CD4-positive, CD25-positive, alpha-beta regulatory T cell (primary cell): ENCODE results near the gene JAKMIP3. TPM values are rescaled to one million over a fixed set of nuclear protein-coding genes. Genes with fewer than 3 reads are reported as not detected.

ENCODE experiments used
- ATAC-seq, 2 donors: fragments of 150-1000 bp; cut with Tn5 transposase; one replicate each; pipeline ENCODE4 v1.10.0; 2021; ENCODE audit warnings: low read depth in 2 of 2, moderate number of reproducible peaks in 2 of 2, moderate library complexity in 1 of 2
- DNase-seq, 3 donors: peaks; one replicate each; pipeline versions ENCODE4 v3.0.0 to v3.0.0-alpha.2; 2012 to 2022; ENCODE audit warnings: mixed read lengths in 1 of 3
- H3K27ac ChIP-seq: one replicate; pipeline ENCODE4 v1.7.0; 2013; ENCODE audit warnings: mild to moderate bottlenecking, low read length; ENCODE audit not compliant: insufficient read depth, poor library complexity, severe bottlenecking
- H3K27me3 ChIP-seq: one replicate; pipeline ENCODE4 v1.7.0; 2013; ENCODE audit warnings: low read length; ENCODE audit not compliant: control insufficient read depth, insufficient read depth
- H3K36me3 ChIP-seq: one replicate; pipeline ENCODE4 v1.7.0; 2013; ENCODE audit warnings: mild to moderate bottlenecking, low read length, moderate library complexity; ENCODE audit not compliant: control insufficient read depth, insufficient read depth
- H3K4me1 ChIP-seq: 2 replicates; pipeline ENCODE4 v1.7.0; 2013; ENCODE audit warnings: mild to moderate bottlenecking, low read length; ENCODE audit not compliant: insufficient read depth, control insufficient read depth, poor library complexity, severe bottlenecking
- H3K4me3 ChIP-seq: one replicate; pipeline ENCODE4 v1.7.0; 2013; ENCODE audit warnings: low read depth, mild to moderate bottlenecking, low read length, moderate library complexity
- H3K9me3 ChIP-seq, 2 experiments: 1 replicate in 1 of 2; 2 replicates in 1 of 2; pipeline ENCODE4 v1.7.0; 2013; ENCODE audit warnings: low read length in 2 of 2, mild to moderate bottlenecking in 1 of 2, moderate library complexity in 1 of 2; ENCODE audit not compliant: control insufficient read depth in 2 of 2
- H3K27ac Mint-ChIP-seq, 3 donors: one replicate each; pipeline ENCODE4 v1.8.0; 2020 to 2022; ENCODE audit warnings: mild to moderate bottlenecking in 3 of 3, mixed read lengths in 3 of 3, moderate library complexity in 2 of 3
- H3K27me3 Mint-ChIP-seq: one replicate; pipeline ENCODE4 v1.8.0; 2022; ENCODE audit warnings: mild to moderate bottlenecking, mixed read lengths
- H3K36me3 Mint-ChIP-seq: one replicate; pipeline ENCODE4 v1.8.0; 2020; ENCODE audit warnings: mixed read lengths
- H3K4me1 Mint-ChIP-seq, 4 donors: one replicate each; pipeline ENCODE4 v1.8.0; 2020 to 2022; ENCODE audit warnings: mixed read lengths in 4 of 4, mild to moderate bottlenecking in 1 of 4
- H3K4me3 Mint-ChIP-seq, 4 donors: one replicate each; pipeline ENCODE4 v1.8.0; 2020 to 2022; ENCODE audit warnings: mild to moderate bottlenecking in 4 of 4, mixed read lengths in 4 of 4, moderate library complexity in 3 of 4
- H3K9me3 Mint-ChIP-seq, 7 donors: one replicate each; pipeline ENCODE4 v1.8.0; 2020 to 2022; ENCODE audit warnings: mixed read lengths in 7 of 7, mild to moderate bottlenecking in 3 of 7, moderate library complexity in 2 of 7
- polyA plus RNA-seq, 4 donors: library from polyadenylated mRNA; unstranded; fragments of 300-500 nt; fragmentation: Illumina TruSeq; gene quantifications; one replicate each; pipeline ENCODE4 v1.2.3, GENCODE V29; 2021
- total RNA-seq: library from RNA; stranded (reverse); gene quantifications from one replicate; pipeline ENCODE4 v1.2.3, GENCODE V29; 2022

The JAKMIP3 gene
- total and polyA plus RNA-seq, 5 donors from 2014 or later, result 0.42 TPM; not detected in 4

GRCh38 chr10:132045324-132045723 lies 20.4 kb upstream of the JAKMIP3 start:
- no peak overlapping the region for H3K27ac ChIP-seq
- H3K9me3 ChIP-seq, result no peaks in the 10 kb centered on the region
- H3K27me3 ChIP-seq, result no peaks in the 10 kb centered on the region
- Mint-ChIP-seq H3K4me3 (no peak overlapping the region), H3K9me3 (peaks cover 0 to 4% (median 0%) of the 10 kb centered on the region in 7 donors), H3K27ac (no peak overlapping the region), H3K4me1 (no peaks in the 10 kb centered on the region), H3K36me3 (no peaks in the 10 kb centered on the region), H3K27me3 (peaks cover 38% of the 10 kb centered on the region)
- H3K4me3 ChIP-seq, result no peak overlapping the region
- no peaks in the 10 kb centered on the region for H3K36me3 ChIP-seq
- DNase-seq (no peak), ATAC-seq (no peak)
- no peaks in the 10 kb centered on the region for H3K4me1 ChIP-seq

DNA sequence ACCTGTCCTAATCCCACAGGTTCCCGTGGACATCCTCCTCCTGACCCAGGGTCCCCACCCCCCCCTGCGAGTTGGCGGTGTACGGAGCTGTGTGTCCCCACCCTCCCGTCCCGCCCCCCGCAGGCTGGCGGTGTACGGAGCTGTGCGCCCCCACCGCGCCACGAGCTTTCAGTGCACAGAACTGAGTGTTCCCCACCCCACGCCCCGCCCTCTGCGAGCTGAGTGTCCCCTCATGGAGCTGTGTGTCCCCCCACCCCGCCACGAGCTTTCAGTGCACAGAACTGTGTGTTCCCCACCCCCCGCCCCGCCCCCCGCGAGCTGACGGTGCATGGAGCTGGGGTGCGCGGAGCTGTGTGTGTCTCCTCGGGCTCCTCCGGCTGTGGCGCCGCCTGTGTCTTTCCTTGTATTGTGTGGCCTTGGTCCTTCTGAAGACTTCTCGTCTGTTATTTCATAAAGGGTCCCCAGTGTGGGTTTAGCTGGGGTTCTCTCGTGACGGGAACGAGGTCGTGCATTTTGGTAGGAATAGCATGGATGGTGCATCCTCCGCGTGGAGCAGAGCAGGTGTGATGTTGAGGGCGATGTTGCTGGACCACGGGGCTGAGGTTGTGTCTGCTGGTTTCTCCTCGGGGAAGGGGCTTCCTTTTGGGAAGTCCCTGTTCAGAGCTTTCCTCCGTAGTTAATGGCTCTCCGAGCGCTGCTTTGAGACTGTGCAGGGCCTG lies 18.0 kb upstream of the JAKMIP3 start:
- Histone ChIP-seq H3K27ac (no peak overlapping the region), H3K27me3 (no peaks in the 10 kb centered on the region), H3K9me3 (peaks cover 11 to 16% of the 10 kb centered on the region in 2 experiments), H3K4me1 (no peaks in the 10 kb centered on the region), H3K4me3 (no peak overlapping the region), H3K36me3 (no peaks in the 10 kb centered on the region)
- no peak overlapping the region for H3K27ac Mint-ChIP-seq
- H3K9me3 Mint-ChIP-seq, result peaks cover 3 to 7% (median 5%) of the 10 kb centered on the region in 7 donors
- peaks cover 36% of the 10 kb centered on the region for H3K27me3 Mint-ChIP-seq
- ATAC-seq (no peak), DNase-seq (no peak)
- H3K4me3 Mint-ChIP-seq, result no peak overlapping the region
- H3K4me1 Mint-ChIP-seq, result no peaks in the 10 kb centered on the region
- H3K36me3 Mint-ChIP-seq, result peaks cover 5% of the 10 kb centered on the region

DNA sequence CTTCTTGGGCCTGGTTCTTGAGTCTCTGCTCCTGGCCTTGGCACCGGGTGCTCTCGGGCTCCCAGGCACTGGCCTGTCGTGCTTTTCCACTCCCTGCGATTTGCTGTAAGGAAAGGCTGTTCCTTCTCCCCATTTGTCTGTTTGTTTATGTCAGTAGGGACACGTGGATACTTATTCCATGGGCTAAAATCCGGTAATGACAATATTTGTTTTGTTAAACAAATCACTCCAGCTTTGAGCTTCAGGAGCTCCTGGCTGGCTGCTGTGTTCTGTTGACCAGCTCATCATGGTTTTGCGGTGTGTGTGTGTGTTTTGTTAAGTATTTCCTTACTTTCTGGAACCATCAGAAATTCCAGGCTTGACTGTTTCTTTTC lies 17.5 kb upstream of the JAKMIP3 start:
- no peaks in the 10 kb centered on the region for H3K27me3 ChIP-seq
- no peaks in the 10 kb centered on the region for H3K4me1 Mint-ChIP-seq
- no peaks in the 10 kb centered on the region for H3K36me3 ChIP-seq
- H3K4me3 Mint-ChIP-seq, result no peak overlapping the region
- DNase-seq (no peak), ATAC-seq (no peak)
- no peak overlapping the region for H3K4me3 ChIP-seq
- no peak overlapping the region for H3K27ac Mint-ChIP-seq
- no peak overlapping the region for H3K27ac ChIP-seq
- H3K27me3 Mint-ChIP-seq, result peaks cover 33% of the 10 kb centered on the region
- no peaks in the 10 kb centered on the region for H3K4me1 ChIP-seq
- H3K9me3 Mint-ChIP-seq, result peaks cover 3 to 11% (median 6%) of the 10 kb centered on the region in 7 donors
- H3K36me3 Mint-ChIP-seq, result peaks cover 5% of the 10 kb centered on the region
- H3K9me3 ChIP-seq, result peaks cover 15 to 21% of the 10 kb centered on the region in 2 experiments

DNA sequence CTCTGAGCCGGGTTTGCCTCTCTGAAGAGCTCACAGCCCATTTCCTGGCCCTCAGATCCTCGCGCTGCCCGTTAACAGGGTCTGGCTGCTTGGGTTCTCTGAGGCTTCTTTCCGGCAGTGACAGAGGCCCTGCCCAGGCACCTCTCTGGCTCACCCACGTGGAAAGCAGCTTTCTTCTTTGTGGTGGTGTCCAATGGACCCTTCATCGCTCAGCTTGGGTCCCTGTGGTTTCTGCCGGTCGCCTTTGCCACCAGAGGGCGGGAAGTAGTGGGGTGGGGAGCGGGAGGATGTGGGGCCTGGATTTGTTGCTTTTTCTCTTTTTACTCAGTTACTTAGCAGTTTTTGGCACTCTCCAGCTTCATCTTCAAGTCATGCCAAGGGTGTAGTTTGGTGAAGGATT lies 15.6 kb upstream of the JAKMIP3 start:
- Histone ChIP-seq H3K36me3 (no peaks in the 10 kb centered on the region), H3K27me3 (no peaks in the 10 kb centered on the region), H3K4me3 (no peak overlapping the region), H3K9me3 (peaks cover 16 to 24% of the 10 kb centered on the region in 2 experiments), H3K27ac (no peak overlapping the region), H3K4me1 (no peaks in the 10 kb centered on the region)
- Mint-ChIP-seq H3K9me3 (peaks cover 3 to 15% (median 5%) of the 10 kb centered on the region in 7 donors), H3K27ac (no peak overlapping the region), H3K36me3 (peaks cover 5% of the 10 kb centered on the region), H3K4me3 (no peak overlapping the region), H3K27me3 (peaks cover 26% of the 10 kb centered on the region), H3K4me1 (no peaks in the 10 kb centered on the region)
- no peak for ATAC-seq
- DNase-seq, result no peak

GRCh38 chr10:132052124-132052523 lies 13.6 kb upstream of the JAKMIP3 start:
- no peak overlapping the region for H3K27ac ChIP-seq
- no peaks in the 10 kb centered on the region for H3K4me1 Mint-ChIP-seq
- H3K9me3 ChIP-seq, result peaks cover 16 to 24% of the 10 kb centered on the region in 2 experiments
- H3K27me3 ChIP-seq, result no peaks in the 10 kb centered on the region
- H3K4me3 Mint-ChIP-seq, result no peak overlapping the region
- H3K36me3 Mint-ChIP-seq, result peaks cover 5% of the 10 kb centered on the region
- H3K36me3 ChIP-seq, result no peaks in the 10 kb centered on the region
- H3K4me1 ChIP-seq, result no peaks in the 10 kb centered on the region
- H3K27ac Mint-ChIP-seq, result no peak overlapping the region
- no peak for DNase-seq
- no peak overlapping the region for H3K4me3 ChIP-seq
- H3K9me3 Mint-ChIP-seq, result peaks cover 3 to 15% (median 5%) of the 10 kb centered on the region in 7 donors
- H3K27me3 Mint-ChIP-seq, result peaks cover 20% of the 10 kb centered on the region
- ATAC-seq, result no peak

DNA sequence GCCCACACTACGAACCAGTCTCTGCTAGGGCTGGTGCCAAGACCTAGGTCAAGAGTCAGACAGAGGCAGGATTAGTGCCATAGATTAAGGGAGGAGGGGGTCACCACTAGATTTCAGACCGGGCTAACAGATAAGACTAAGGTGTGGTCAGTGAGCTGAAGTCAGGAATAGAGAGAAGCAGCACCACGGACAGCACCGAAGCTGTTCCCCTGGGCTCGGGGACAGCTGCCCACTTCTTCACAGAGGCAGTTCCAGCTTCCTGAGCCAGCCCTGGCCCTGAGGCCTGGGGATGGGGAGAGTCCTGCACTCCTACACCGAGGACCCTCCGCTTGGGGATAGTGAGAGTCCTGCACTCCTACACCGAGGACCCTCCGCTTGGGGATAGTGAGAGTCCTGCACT lies 11.2 kb upstream of the JAKMIP3 start:
- no peak for DNase-seq
- Mint-ChIP-seq H3K27ac (no peak overlapping the region), H3K4me3 (no peak overlapping the region), H3K4me1 (no peaks in the 10 kb centered on the region), H3K9me3 (peaks cover 3 to 15% (median 5%) of the 10 kb centered on the region in 7 donors), H3K36me3 (peaks cover 5% of the 10 kb centered on the region), H3K27me3 (peaks cover 12% of the 10 kb centered on the region)
- no peak for ATAC-seq
- H3K27me3 ChIP-seq, result no peaks in the 10 kb centered on the region
- H3K4me1 ChIP-seq, result no peaks in the 10 kb centered on the region
- H3K9me3 ChIP-seq, result peaks cover 16 to 24% of the 10 kb centered on the region in 2 experiments
- H3K36me3 ChIP-seq, result no peaks in the 10 kb centered on the region
- H3K4me3 ChIP-seq, result no peak overlapping the region
- H3K27ac ChIP-seq, result no peak overlapping the region

DNA sequence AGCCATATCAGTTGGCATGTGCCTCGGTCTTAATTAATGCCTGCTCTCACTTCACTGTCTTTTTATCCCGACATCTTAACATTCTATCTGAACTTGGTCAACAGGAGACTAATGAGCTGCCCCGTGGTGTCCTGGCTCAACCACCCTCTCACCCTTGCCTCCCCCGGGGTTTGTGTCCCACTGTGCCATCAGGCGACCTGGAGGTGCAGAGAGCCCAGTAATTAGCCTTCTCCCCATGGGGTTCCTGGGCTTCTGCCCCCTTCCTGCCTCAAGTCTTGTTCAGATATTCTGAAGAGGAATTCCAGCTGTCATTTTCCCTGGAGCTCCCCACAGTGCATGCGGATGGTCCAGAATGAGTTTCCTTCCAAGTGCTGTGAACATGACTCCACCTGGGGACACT lies 10.1 kb upstream of the JAKMIP3 start:
- Mint-ChIP-seq H3K9me3 (peaks cover 1 to 15% (median 5%) of the 10 kb centered on the region in 7 donors), H3K36me3 (peaks cover 5% of the 10 kb centered on the region), H3K4me1 (no peaks in the 10 kb centered on the region), H3K27me3 (peaks cover 10% of the 10 kb centered on the region), H3K27ac (no peak overlapping the region), H3K4me3 (no peak overlapping the region)
- ATAC-seq (no peak), DNase-seq (no peak)
- Histone ChIP-seq H3K4me1 (no peaks in the 10 kb centered on the region), H3K27ac (no peak overlapping the region), H3K9me3 (peaks cover 16 to 24% of the 10 kb centered on the region in 2 experiments), H3K4me3 (no peak overlapping the region), H3K36me3 (no peaks in the 10 kb centered on the region), H3K27me3 (no peaks in the 10 kb centered on the region)

DNA sequence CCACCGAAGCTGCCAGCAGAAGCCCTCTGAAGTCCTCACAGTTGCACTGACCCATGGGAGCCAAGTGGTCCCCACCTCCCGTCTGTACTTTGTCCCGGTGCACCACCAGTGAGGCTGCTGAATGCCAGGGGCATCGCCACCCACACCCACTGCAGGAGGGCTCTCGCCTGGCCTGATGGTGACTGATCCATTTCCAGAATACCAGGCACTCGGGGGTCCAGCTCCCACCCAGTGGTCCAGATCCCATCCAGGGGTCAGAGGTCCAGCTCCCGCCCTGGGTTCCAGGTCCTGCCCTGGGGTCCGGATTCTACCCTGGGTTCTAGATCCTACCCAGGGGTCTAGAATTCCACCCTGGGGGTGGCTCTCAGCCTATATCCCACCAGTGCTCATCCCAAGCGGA lies 9.1 kb upstream of the JAKMIP3 start:
- peaks cover 13 to 19% of the 10 kb centered on the region in 2 experiments for H3K9me3 ChIP-seq
- H3K4me3 Mint-ChIP-seq, result no peak overlapping the region
- DNase-seq (no peak), ATAC-seq (no peak)
- peaks cover 5% of the 10 kb centered on the region for H3K36me3 Mint-ChIP-seq
- H3K9me3 Mint-ChIP-seq, result peaks cover 1 to 15% (median 5%) of the 10 kb centered on the region in 7 donors
- no peak overlapping the region for H3K27ac Mint-ChIP-seq
- H3K27me3 Mint-ChIP-seq, result peaks cover 10% of the 10 kb centered on the region
- no peaks in the 10 kb centered on the region for H3K4me1 Mint-ChIP-seq
- no peaks in the 10 kb centered on the region for H3K27me3 ChIP-seq
- H3K27ac ChIP-seq, result no peak overlapping the region
- no peaks in the 10 kb centered on the region for H3K4me1 ChIP-seq
- H3K36me3 ChIP-seq, result no peaks in the 10 kb centered on the region
- H3K4me3 ChIP-seq, result no peak overlapping the region
